ENCODE measurements around the gene N4BP2. TPM values are rescaled to one million over a fixed set of nuclear protein-coding genes. Genes with fewer than 3 reads are reported as not detected.

The N4BP2 gene
- polyA plus RNA-seq, 1 of the 3 experiments (the other 2 are of a cell fraction): 1.2 TPM

- Histone ChIP-seq H4K20me1 (ENCODE audit: insufficient read depth) (no peaks in the 10 kb centered on the region), H3K36me3 (replicated peaks in 1 of 2; ENCODE audit: control insufficient read depth in 1 of 2, insufficient read depth in 2 of 2, low read length in 1 of 2) (no peaks in the 10 kb centered on the region), H3K4me3 (ENCODE audit: low read depth in 2 of 2, low read length in 1 of 2) (no peak overlapping the region), H3K9me3 (no peaks in the 10 kb centered on the region), H3K4me1 (ENCODE audit: control insufficient read depth in 1 of 2, insufficient read depth in 2 of 2, low read depth in 1 of 2, low read length in 1 of 2) (no peaks in the 10 kb centered on the region), H3K4me2 (no peak overlapping the region), H2AFZ (ENCODE audit: low read depth) (no peak overlapping the region), H3F3A (replicated peaks; ENCODE audit: insufficient read depth) (no peaks in the 10 kb centered on the region), H3K27ac (ENCODE audit: low read depth in 2 of 2, low read length in 1 of 2) (no peak overlapping the region), H3K9ac (no peak overlapping the region), H3K79me2 (ENCODE audit: insufficient read depth) (no peaks in the 10 kb centered on the region), H3K9me2 (no peaks in the 10 kb centered on the region), H3K27me3 (ENCODE audit: insufficient read depth) (no peaks in the 10 kb centered on the region)
- POLR2A ChIA-PET: no interaction called here
- no peak for DNase-seq
- 95% methylated on average over 4 of the region's 4 CpGs for WGBS (ENCODE audit: low lambda C conversion rate)
- CTCF ChIA-PET: interaction anchor here (1.0 kb wide), 1 partner anchor 11 kb away, joined by 3 read pairs; no protein-coding TSS in a partner anchor
- TF ChIP-seq, protein P1, sequence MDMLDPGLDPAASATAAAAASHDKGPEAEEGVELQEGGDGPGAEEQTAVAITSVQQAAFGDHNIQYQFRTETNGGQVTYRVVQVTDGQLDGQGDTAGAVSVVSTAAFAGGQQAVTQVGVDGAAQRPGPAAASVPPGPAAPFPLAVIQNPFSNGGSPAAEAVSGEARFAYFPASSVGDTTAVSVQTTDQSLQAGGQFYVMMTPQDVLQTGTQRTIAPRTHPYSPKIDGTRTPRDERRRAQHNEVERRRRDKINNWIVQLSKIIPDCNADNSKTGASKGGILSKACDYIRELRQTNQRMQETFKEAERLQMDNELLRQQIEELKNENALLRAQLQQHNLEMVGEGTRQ (IDR thresholded peaks at IDR 0.05; ENCODE audit: borderline replicate concordance, low read depth, low read length): no peak
- TF ChIP-seq EP300 (IDR thresholded peaks at IDR 0.05; ENCODE audit: borderline replicate concordance in 1 of 2, low read depth in 1 of 2, low read length in 1 of 2): no peak
- no peak for TF ChIP-seq REST (IDR thresholded peaks at IDR 0.05; ENCODE audit: low read depth, low read length)
- TF ChIP-seq TAF1 (IDR thresholded peaks at IDR 0.05; ENCODE audit: borderline replicate concordance, low read depth, low read length): no peak
- TF ChIP-seq ELF1 (IDR thresholded peaks at IDR 0.05): no peak
- no peak for TF ChIP-seq YY1 (IDR thresholded peaks at IDR 0.05; ENCODE audit: low read depth)
- no peak for TF ChIP-seq NRF1 (IDR thresholded peaks at IDR 0.05; ENCODE audit: low read depth, low read length)
- TF ChIP-seq NFIC (IDR thresholded peaks at IDR 0.05; ENCODE audit: borderline replicate concordance): no peak
- no peak for TF ChIP-seq RAD21 (IDR thresholded peaks at IDR 0.05; ENCODE audit: low read length)
- no peak for TF ChIP-seq CTCF (IDR thresholded peaks at IDR 0.05)
- TF ChIP-seq GABPA (IDR thresholded peaks at IDR 0.05; ENCODE audit: low read depth): no peak
- no peak for TF ChIP-seq MXI1 (IDR thresholded peaks at IDR 0.05; ENCODE audit: low read depth, low read length)
- TF ChIP-seq POLR2AphosphoS5 (IDR thresholded peaks at IDR 0.05; ENCODE audit: low read depth, low read length): no peak
- TF ChIP-seq RCOR1 (IDR thresholded peaks at IDR 0.05; ENCODE audit: low read length): no peak
Observed at GRCh38 chr4:40040908-40041307, 15.7 kb upstream of the N4BP2 start.

Measured in SK-N-SH (cell line).